ENCODE results near the gene SCUBE1.

GRCh38 chr22:43226377-43227238 is 116.6 kb downstream of the SCUBE1 start:
- TF ChIP-seq POLR2A (IDR thresholded peaks at IDR 0.05; ENCODE audit: low read depth, low read length) (no peak), EZH2 (IDR thresholded peaks at IDR 0.05; ENCODE audit: borderline replicate concordance, low read depth, low read length, severe bottlenecking) (no peak), CTCF (IDR thresholded peaks at IDR 0.05; ENCODE audit: extremely low read depth in 1 of 2, insufficient read depth in 1 of 2, low read depth in 1 of 2, low read length in 2 of 2) (no peak), FOS (IDR thresholded peaks at IDR 0.05; ENCODE audit: borderline replicate concordance, insufficient read depth, low read length) (no peak), POLR2AphosphoS5 (IDR thresholded peaks at IDR 0.05; ENCODE audit: insufficient read depth, low read depth, low read length) (no peak), JUN (IDR thresholded peaks at IDR 0.05; ENCODE audit: borderline replicate concordance, insufficient read depth, insufficient read length, low read depth) (no peak)

All from endothelial cell of umbilical vein (primary cell).